GM12872 (cell line): ENCODE measurements around the gene HSF2BP.

Experiments
- TF ChIP-seq, protein P1 (sequence below): IDR thresholded peaks from 3 replicates; pipeline ENCODE4 v1.5.1; 2011; ENCODE audit warnings: low read depth, mild to moderate bottlenecking, low read length, moderate library complexity; ENCODE audit not compliant: insufficient read depth

Gene HSF2BP

DNA sequence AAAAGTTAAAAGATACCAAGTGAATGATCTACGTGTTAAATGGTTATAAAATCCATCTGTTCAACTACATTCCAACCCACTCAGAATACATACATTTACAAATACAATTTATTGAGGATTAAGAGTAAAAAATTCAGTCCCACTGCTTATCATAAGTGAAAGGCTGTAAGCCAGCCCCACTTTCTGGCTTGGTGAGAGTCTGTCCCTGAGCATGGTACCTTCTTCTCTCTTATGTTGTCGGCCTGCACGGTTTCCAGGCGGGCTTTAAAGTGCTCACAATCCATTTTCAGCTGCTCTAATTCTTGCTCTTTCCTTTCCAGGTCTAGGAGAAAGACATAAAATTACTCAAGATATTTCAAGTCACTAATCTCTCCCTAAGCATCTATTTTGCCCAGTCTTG lies 15.2 kb downstream of the HSF2BP start:
- TF ChIP-seq, protein P1, sequence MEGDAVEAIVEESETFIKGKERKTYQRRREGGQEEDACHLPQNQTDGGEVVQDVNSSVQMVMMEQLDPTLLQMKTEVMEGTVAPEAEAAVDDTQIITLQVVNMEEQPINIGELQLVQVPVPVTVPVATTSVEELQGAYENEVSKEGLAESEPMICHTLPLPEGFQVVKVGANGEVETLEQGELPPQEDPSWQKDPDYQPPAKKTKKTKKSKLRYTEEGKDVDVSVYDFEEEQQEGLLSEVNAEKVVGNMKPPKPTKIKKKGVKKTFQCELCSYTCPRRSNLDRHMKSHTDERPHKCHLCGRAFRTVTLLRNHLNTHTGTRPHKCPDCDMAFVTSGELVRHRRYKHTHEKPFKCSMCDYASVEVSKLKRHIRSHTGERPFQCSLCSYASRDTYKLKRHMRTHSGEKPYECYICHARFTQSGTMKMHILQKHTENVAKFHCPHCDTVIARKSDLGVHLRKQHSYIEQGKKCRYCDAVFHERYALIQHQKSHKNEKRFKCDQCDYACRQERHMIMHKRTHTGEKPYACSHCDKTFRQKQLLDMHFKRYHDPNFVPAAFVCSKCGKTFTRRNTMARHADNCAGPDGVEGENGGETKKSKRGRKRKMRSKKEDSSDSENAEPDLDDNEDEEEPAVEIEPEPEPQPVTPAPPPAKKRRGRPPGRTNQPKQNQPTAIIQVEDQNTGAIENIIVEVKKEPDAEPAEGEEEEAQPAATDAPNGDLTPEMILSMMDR: no peak

DNA sequence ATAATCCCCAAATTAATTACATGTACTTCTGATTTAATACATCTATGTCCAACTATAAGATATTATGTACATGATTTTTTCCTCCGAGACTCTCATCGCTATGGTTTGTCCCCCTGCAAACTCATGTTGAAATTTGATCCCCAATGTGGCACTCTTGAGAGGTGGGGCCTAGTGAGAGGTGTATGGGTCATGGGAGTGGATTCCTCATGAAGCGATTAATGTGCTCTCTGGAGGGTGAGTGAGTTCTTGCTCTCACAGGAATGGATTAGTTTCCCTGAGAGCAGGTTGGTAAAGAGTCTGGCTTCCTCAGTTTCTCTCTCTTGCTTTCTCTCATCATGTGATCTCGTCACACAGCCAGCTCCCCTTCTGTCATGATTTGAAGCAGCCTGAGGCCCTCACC lies 16.1 kb downstream of the HSF2BP start:
- TF ChIP-seq, protein P1: no peak

DNA sequence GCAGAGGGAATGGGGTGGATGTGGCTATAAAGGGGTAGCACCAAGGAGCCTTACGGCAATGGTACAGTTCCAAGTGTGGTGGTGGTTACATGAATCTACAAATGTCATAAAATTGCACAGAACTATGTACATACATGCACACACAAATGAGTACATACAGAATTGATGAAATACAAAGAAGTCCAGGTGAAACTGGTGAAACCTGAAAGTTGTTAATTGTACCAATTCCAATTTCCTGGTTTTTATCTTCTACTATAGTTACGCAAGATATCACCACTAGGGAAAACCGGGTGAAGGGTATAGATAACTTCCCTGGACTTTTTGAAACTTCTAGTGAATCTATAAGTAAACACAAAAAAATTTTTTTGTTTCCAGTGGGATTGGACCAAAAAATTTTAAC lies 18.9 kb downstream of the HSF2BP start:
- TF ChIP-seq, protein P1: no peak

DNA sequence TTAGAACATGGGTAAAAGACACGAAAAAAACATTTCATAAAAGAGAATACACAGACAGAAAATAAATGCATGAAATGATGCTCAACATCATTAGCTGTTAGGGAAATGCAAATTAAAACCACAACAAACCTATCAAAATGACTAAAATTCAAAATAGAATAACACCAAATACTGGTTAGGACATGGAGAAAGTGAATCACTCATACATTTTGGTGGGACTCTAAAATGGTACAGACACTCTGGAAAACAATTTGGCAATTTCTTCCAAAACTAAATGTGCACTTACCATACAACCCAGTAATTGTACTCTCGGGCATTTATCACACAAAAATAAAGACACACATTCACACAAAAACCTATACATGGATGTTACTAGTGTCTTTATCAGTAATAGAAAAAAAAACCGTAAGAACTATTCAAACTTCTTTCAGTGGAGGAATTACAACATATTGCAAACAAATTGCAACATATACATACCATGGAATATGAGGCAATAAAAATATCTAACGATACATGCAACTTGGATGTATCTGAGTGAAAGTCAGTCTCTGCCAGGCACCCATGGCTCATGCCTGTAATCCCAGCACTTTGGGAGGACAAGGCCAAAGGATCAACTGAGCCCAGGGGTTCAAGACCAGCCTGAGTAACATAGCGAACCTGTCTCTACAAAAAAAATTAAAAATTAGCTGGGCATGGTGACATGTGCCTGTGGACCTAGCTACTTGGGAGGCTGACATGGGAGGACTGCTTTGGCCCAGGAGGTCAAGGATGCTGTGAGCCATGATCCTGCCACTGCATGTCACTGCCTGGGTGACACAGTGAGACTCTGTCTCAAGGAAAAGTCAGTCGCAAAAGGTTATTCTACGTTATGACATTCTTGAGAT lies 19.6 kb downstream of the HSF2BP start:
- TF ChIP-seq, protein P1: no peak

DNA sequence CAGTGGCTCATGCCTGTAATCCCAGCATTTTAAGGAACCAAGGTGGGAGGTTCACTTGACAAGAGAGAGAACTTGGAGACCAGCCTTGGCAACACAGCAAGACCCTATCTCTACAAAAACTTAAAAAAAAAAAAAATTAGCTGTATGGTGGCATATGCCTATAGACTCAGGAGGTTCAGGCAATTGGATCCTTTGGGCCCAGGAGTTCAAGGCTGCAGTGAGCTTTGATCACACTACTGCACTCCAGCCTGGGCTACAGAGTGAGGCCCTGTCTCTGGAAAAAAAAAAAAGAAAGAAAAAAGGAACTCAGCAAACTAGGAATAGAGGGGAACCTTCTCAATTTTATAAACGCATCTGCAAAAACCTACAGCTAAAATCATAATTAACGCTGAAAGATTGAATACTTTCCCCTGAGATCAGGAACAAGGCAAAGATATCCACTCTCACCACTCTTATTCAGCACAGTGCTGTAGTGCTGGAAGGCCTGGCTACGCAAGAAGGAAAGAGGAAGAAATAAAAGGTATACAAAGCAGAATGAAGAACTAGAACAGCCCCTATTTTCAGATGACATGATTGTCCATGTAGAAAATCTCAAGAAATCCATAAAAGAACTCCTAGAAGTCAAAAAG lies 21.6 kb downstream of the HSF2BP start:
- TF ChIP-seq, protein P1: no peak

DNA sequence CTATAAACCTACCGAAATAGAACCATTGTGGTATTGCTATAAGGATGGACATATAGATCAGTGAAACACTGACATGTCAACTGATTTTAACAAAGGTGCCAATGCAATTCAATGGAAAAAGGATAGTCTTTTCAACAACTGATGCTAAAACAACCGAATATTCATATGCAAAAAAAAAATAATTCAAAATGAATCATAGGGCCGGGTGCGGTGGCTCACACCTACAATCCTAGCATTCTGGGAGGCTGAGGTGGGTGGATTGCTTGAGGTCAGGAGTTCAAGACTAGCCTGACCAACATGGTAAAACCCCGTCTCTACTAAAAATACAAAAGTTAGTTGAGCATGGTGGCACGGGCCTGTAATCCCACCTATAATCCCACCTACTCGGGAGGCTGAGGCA lies 23.9 kb downstream of the HSF2BP start:
- TF ChIP-seq, protein P1: no peak

DNA sequence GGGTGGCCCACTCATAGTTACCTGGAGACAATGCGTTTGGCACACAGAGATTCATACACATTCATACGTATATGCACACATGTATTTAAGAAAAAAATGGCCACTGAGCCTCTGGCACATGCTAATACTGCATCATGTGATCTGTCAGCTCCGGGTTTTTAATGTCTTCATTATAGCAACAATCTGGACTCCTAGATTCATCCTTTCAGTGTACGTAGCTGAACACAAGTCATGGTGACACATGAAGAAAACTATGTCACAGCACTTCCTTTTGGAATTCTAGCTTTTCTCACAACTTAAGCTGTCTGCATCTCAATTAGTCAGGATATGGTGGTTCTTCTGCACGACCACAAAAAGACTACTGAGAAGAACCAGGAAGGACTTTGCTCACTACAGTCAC lies 24.7 kb downstream of the HSF2BP start:
- TF ChIP-seq, protein P1: no peak
